ENCODE results near the gene HSBP1L1. TPM values are rescaled to one million over a fixed set of nuclear protein-coding genes. Genes with fewer than 3 reads are reported as not detected.

Gene HSBP1L1
- polyA plus RNA-seq, 2 of the 4 experiments (the other 2 are of a cell fraction) = 17.7 to 19.1 TPM

- no peak; the same call in 1 of the 2 replicates for TF ChIP-seq POLR2AphosphoS2 (conservative IDR thresholded peaks at IDR 0.05; ENCODE audit: low read length)
- TF ChIP-seq RAD21 (conservative IDR thresholded peaks at IDR 0.05 in 1 of 2, IDR thresholded peaks at IDR 0.05 in 1 of 2) = no peak
- TF ChIP-seq MYC (IDR thresholded peaks at IDR 0.05; ENCODE audit: borderline replicate concordance, low read length) = no peak
- no peak for TF ChIP-seq JUN (IDR thresholded peaks at IDR 0.05)
Measured at GRCh38 chr18:79970419-79971133, 6.1 kb downstream of the HSBP1L1 start (continued).

GRCh38 chr18:79971211-79971952 lies 6.9 kb downstream of the HSBP1L1 start:
- TF ChIP-seq ESRRA (IDR thresholded peaks at IDR 0.05; ENCODE audit: borderline replicate concordance, low read length) (no peak), HES2 (IDR thresholded peaks at IDR 0.05) (no peak), NR3C1 (IDR thresholded peaks at IDR 0.05) (no peak), FOSL2 (IDR thresholded peaks at IDR 0.05) (no peak), FOSL2 (CRISPR knock-in tag; IDR thresholded peaks at IDR 0.05) (no peak), TFCP2L1 (CRISPR knock-in tag; IDR thresholded peaks at IDR 0.05) (no peak), MAZ (IDR thresholded peaks at IDR 0.05; ENCODE audit: borderline replicate concordance, low read depth, low read length) (no peak), MYC (IDR thresholded peaks at IDR 0.05; ENCODE audit: borderline replicate concordance, low read length) (no peak), KDM1A (IDR thresholded peaks at IDR 0.05; ENCODE audit: low read depth) (no peak), NPAS2 (CRISPR knock-in tag; IDR thresholded peaks at IDR 0.05; ENCODE audit: borderline replicate concordance) (no peak), POLR2A (IDR thresholded peaks at IDR 0.05; ENCODE audit: low read length) (no peak), ZC3H11A (IDR thresholded peaks at IDR 0.05) (no peak), CBX2 (IDR thresholded peaks at IDR 0.05; ENCODE audit: borderline replicate concordance, low read depth) (no peak), HOXA7 (CRISPR knock-in tag; IDR thresholded peaks at IDR 0.05) (no peak), HOXB13 (CRISPR knock-in tag; IDR thresholded peaks at IDR 0.05; ENCODE audit: low read depth) (no peak), SMC3 (IDR thresholded peaks at IDR 0.05) (no peak)
- TF ChIP-seq, protein P1, sequence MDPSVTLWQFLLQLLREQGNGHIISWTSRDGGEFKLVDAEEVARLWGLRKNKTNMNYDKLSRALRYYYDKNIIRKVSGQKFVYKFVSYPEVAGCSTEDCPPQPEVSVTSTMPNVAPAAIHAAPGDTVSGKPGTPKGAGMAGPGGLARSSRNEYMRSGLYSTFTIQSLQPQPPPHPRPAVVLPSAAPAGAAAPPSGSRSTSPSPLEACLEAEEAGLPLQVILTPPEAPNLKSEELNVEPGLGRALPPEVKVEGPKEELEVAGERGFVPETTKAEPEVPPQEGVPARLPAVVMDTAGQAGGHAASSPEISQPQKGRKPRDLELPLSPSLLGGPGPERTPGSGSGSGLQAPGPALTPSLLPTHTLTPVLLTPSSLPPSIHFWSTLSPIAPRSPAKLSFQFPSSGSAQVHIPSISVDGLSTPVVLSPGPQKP (IDR thresholded peaks at IDR 0.05; ENCODE audit: low read depth, low read length) = no peak
- TF ChIP-seq, protein P2, sequence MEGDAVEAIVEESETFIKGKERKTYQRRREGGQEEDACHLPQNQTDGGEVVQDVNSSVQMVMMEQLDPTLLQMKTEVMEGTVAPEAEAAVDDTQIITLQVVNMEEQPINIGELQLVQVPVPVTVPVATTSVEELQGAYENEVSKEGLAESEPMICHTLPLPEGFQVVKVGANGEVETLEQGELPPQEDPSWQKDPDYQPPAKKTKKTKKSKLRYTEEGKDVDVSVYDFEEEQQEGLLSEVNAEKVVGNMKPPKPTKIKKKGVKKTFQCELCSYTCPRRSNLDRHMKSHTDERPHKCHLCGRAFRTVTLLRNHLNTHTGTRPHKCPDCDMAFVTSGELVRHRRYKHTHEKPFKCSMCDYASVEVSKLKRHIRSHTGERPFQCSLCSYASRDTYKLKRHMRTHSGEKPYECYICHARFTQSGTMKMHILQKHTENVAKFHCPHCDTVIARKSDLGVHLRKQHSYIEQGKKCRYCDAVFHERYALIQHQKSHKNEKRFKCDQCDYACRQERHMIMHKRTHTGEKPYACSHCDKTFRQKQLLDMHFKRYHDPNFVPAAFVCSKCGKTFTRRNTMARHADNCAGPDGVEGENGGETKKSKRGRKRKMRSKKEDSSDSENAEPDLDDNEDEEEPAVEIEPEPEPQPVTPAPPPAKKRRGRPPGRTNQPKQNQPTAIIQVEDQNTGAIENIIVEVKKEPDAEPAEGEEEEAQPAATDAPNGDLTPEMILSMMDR (IDR thresholded peaks at IDR 0.05) = no peak
- no peak for DNase-seq (ENCODE audit: low read depth in 1 of 2, low spot score in 1 of 2)
- CTCF ChIA-PET = no interaction called here
- Histone ChIP-seq H3K27ac (no peak overlapping the region), H3K4me1 (no peaks in the 10 kb centered on the region), H3K9me3 (no peaks in the 10 kb centered on the region), H3K4me2 (no peak overlapping the region), H3K4me3 (no peak overlapping the region)
- ATAC-seq = no peak
- 90% methylated on average over 17 of the region's 17 CpGs for WGBS (ENCODE audit: missing lambda C conversion rate)
- FAIRE-seq = no peak
- POLR2A ChIA-PET = no interaction called here

DNA sequence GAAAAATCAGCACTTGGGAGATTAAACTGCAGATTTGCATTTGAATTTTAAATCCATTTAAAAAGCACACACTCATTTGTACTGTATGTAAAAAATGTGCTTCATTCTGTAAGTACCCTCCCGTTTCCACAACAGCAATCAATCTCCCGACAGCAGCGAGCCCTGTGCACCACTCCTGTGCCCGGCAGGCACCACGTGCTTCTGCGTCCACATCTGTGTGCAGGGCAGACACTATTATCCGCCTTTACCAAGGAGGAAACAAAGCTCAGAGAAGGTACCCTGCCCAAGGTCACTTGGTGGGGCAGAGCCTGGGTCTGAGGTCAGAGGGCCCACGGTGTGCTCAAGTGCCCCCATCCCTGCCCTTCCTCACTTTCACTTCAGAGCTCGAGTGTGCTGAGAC lies 7.5 kb downstream of the HSBP1L1 start:
- ATAC-seq = no peak
- Histone ChIP-seq H3K27ac (no peak overlapping the region), H3K4me3 (no peak overlapping the region), H3K4me2 (no peak overlapping the region), H3K9me3 (no peaks in the 10 kb centered on the region), H3K4me1 (no peaks in the 10 kb centered on the region)
- ChIA-PET CTCF (interaction anchor here (1.7 to 1.9 kb wide), 2 partner anchors 10 to 13 kb away, joined by 5 to 6 read pairs; no protein-coding TSS in a partner anchor), POLR2A (no interaction called here)
- FAIRE-seq = no peak
- WGBS (ENCODE audit: missing lambda C conversion rate) = 89% methylated on average over 9 of the region's 9 CpGs
- DNase-seq (ENCODE audit: low read depth in 1 of 2, low spot score in 1 of 2) = no peak
- TF ChIP-seq SREBF2 (IDR thresholded peaks at IDR 0.05) (no peak), HOXB13 (CRISPR knock-in tag; IDR thresholded peaks at IDR 0.05; ENCODE audit: low read depth) (no peak), ZC3H11A (IDR thresholded peaks at IDR 0.05) (no peak), KDM5A (IDR thresholded peaks at IDR 0.05) (no peak), NR3C1 (IDR thresholded peaks at IDR 0.05) (no peak), MAFK (IDR thresholded peaks at IDR 0.05; ENCODE audit: partially characterized antibody) (no peak), CBX2 (IDR thresholded peaks at IDR 0.05; ENCODE audit: borderline replicate concordance, low read depth) (no peak), POLR2AphosphoS2 (conservative IDR thresholded peaks at IDR 0.05; ENCODE audit: low read length) (no peak)
- TF ChIP-seq, protein P3, sequence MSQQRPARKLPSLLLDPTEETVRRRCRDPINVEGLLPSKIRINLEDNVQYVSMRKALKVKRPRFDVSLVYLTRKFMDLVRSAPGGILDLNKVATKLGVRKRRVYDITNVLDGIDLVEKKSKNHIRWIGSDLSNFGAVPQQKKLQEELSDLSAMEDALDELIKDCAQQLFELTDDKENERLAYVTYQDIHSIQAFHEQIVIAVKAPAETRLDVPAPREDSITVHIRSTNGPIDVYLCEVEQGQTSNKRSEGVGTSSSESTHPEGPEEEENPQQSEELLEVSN (IDR thresholded peaks at IDR 0.05; ENCODE audit: borderline replicate concordance, low read depth) = no peak
- TF ChIP-seq, protein P4, sequence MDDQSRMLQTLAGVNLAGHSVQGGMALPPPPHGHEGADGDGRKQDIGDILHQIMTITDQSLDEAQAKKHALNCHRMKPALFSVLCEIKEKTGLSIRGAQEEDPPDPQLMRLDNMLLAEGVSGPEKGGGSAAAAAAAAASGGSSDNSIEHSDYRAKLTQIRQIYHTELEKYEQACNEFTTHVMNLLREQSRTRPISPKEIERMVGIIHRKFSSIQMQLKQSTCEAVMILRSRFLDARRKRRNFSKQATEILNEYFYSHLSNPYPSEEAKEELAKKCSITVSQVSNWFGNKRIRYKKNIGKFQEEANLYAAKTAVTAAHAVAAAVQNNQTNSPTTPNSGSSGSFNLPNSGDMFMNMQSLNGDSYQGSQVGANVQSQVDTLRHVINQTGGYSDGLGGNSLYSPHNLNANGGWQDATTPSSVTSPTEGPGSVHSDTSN (IDR thresholded peaks at IDR 0.05) = no peak
- TF ChIP-seq, protein P2 (IDR thresholded peaks at IDR 0.05) = no peak

All from A549 (cell line).